Measurements from ENCODE around the gene ALK. TPM values are rescaled to one million over a fixed set of nuclear protein-coding genes. Genes with fewer than 3 reads are reported as not detected.

Gene ALK
- total and polyA plus RNA-seq, 2 experiments from 2014 or later = 0.35 TPM; not detected in 1

DNA sequence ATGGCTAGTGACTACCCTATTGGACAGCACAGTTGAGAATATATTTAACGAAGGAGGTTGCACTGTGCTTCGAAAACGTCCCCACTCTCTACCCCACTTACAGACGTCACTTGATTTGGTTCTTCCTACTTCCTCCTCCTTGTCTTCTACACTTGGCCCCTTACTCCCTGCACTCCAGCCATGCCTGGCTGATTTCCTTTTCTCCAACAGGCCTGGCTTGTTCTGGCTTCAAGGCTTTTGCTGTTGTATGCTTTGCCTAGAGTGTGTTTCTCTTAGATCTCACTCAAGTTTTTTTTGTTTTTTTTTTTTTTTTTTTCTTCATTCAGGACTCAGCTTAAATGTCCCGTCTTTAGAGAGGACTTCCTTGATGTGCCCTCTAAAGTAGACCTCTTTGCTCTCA lies 469.4 kb downstream of the ALK start:
- Histone ChIP-seq H3K9me2 (ENCODE audit: insufficient read depth) (no peaks in the 10 kb centered on the region), H3K79me2 (replicated peaks; ENCODE audit: insufficient read depth) (no peaks in the 10 kb centered on the region), H3F3A (replicated peaks; ENCODE audit: low read depth) (no peaks in the 10 kb centered on the region), H3K4me2 (no peak overlapping the region), H2AFZ (no peak overlapping the region), H3K4me1 (ENCODE audit: insufficient read depth) (peaks cover 19% of the 10 kb centered on the region), H3K27ac (ENCODE audit: low read depth) (no peak overlapping the region), H3K4me3 (no peak overlapping the region), H4K20me1 (replicated peaks; ENCODE audit: insufficient read depth) (no peaks in the 10 kb centered on the region), H3K27me3 (ENCODE audit: insufficient read depth) (no peaks in the 10 kb centered on the region), H3K36me3 (ENCODE audit: insufficient read depth) (no peaks in the 10 kb centered on the region)
- DNase-seq (ENCODE audit: low spot score) (no peak), ATAC-seq (no peak)
- Mint-ChIP-seq H3K9me3 (no peaks in the 10 kb centered on the region), H3K36me3 (ENCODE audit: low read depth) (no peaks in the 10 kb centered on the region), H3K27me3 (ENCODE audit: insufficient read depth, low read depth, poor library complexity) (peaks cover 4% of the 10 kb centered on the region), H3K4me3 (no peak overlapping the region), H3K27ac (no peak overlapping the region), H3K4me1 (peaks cover 22% of the 10 kb centered on the region)
- TF ChIP-seq, protein P1, sequence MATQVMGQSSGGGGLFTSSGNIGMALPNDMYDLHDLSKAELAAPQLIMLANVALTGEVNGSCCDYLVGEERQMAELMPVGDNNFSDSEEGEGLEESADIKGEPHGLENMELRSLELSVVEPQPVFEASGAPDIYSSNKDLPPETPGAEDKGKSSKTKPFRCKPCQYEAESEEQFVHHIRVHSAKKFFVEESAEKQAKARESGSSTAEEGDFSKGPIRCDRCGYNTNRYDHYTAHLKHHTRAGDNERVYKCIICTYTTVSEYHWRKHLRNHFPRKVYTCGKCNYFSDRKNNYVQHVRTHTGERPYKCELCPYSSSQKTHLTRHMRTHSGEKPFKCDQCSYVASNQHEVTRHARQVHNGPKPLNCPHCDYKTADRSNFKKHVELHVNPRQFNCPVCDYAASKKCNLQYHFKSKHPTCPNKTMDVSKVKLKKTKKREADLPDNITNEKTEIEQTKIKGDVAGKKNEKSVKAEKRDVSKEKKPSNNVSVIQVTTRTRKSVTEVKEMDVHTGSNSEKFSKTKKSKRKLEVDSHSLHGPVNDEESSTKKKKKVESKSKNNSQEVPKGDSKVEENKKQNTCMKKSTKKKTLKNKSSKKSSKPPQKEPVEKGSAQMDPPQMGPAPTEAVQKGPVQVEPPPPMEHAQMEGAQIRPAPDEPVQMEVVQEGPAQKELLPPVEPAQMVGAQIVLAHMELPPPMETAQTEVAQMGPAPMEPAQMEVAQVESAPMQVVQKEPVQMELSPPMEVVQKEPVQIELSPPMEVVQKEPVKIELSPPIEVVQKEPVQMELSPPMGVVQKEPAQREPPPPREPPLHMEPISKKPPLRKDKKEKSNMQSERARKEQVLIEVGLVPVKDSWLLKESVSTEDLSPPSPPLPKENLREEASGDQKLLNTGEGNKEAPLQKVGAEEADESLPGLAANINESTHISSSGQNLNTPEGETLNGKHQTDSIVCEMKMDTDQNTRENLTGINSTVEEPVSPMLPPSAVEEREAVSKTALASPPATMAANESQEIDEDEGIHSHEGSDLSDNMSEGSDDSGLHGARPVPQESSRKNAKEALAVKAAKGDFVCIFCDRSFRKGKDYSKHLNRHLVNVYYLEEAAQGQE (IDR thresholded peaks at IDR 0.05; ENCODE audit: unreplicated experiment) = no peak
- no peak for TF ChIP-seq POLR2AphosphoS5 (IDR thresholded peaks at IDR 0.05; ENCODE audit: low read depth)
- TF ChIP-seq, protein P2, sequence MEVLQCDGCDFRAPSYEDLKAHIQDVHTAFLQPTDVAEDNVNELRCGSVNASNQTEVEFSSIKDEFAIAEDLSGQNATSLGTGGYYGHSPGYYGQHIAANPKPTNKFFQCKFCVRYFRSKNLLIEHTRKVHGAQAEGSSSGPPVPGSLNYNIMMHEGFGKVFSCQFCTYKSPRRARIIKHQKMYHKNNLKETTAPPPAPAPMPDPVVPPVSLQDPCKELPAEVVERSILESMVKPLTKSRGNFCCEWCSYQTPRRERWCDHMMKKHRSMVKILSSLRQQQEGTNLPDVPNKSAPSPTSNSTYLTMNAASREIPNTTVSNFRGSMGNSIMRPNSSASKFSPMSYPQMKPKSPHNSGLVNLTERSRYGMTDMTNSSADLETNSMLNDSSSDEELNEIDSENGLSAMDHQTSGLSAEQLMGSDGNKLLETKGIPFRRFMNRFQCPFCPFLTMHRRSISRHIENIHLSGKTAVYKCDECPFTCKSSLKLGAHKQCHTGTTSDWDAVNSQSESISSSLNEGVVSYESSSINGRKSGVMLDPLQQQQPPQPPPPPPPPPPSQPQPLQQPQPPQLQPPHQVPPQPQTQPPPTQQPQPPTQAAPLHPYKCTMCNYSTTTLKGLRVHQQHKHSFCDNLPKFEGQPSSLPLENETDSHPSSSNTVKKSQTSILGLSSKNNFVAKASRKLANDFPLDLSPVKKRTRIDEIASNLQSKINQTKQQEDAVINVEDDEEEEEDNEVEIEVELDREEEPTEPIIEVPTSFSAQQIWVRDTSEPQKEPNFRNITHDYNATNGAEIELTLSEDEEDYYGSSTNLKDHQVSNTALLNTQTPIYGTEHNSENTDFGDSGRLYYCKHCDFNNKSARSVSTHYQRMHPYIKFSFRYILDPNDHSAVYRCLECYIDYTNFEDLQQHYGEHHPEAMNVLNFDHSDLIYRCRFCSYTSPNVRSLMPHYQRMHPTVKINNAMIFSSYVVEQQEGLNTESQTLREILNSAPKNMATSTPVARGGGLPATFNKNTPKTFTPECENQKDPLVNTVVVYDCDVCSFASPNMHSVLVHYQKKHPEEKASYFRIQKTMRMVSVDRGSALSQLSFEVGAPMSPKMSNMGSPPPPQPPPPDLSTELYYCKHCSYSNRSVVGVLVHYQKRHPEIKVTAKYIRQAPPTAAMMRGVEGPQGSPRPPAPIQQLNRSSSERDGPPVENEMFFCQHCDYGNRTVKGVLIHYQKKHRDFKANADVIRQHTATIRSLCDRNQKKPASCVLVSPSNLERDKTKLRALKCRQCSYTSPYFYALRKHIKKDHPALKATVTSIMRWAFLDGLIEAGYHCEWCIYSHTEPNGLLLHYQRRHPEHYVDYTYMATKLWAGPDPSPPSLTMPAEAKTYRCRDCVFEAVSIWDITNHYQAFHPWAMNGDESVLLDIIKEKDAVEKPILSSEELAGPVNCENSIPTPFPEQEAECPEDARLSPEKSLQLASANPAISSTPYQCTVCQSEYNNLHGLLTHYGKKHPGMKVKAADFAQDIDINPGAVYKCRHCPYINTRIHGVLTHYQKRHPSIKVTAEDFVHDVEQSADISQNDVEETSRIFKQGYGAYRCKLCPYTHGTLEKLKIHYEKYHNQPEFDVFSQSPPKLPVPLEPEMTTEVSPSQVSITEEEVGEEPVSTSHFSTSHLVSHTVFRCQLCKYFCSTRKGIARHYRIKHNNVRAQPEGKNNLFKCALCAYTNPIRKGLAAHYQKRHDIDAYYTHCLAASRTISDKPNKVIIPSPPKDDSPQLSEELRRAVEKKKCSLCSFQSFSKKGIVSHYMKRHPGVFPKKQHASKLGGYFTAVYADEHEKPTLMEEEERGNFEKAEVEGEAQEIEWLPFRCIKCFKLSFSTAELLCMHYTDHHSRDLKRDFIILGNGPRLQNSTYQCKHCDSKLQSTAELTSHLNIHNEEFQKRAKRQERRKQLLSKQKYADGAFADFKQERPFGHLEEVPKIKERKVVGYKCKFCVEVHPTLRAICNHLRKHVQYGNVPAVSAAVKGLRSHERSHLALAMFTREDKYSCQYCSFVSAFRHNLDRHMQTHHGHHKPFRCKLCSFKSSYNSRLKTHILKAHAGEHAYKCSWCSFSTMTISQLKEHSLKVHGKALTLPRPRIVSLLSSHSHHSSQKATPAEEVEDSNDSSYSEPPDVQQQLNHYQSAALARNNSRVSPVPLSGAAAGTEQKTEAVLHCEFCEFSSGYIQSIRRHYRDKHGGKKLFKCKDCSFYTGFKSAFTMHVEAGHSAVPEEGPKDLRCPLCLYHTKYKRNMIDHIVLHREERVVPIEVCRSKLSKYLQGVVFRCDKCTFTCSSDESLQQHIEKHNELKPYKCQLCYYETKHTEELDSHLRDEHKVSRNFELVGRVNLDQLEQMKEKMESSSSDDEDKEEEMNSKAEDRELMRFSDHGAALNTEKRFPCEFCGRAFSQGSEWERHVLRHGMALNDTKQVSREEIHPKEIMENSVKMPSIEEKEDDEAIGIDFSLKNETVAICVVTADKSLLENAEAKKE (CRISPR knock-in tag; IDR thresholded peaks at IDR 0.05) = no peak
- TF ChIP-seq, protein P3, sequence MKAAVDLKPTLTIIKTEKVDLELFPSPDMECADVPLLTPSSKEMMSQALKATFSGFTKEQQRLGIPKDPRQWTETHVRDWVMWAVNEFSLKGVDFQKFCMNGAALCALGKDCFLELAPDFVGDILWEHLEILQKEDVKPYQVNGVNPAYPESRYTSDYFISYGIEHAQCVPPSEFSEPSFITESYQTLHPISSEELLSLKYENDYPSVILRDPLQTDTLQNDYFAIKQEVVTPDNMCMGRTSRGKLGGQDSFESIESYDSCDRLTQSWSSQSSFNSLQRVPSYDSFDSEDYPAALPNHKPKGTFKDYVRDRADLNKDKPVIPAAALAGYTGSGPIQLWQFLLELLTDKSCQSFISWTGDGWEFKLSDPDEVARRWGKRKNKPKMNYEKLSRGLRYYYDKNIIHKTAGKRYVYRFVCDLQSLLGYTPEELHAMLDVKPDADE (IDR thresholded peaks at IDR 0.05) = no peak
- TF ChIP-seq CREB1 (CRISPR knock-in tag; IDR thresholded peaks at IDR 0.05; ENCODE audit: low read depth) = no peak
- no peak for TF ChIP-seq ZNF114 (CRISPR knock-in tag; IDR thresholded peaks at IDR 0.05)
- TF ChIP-seq, protein P4, sequence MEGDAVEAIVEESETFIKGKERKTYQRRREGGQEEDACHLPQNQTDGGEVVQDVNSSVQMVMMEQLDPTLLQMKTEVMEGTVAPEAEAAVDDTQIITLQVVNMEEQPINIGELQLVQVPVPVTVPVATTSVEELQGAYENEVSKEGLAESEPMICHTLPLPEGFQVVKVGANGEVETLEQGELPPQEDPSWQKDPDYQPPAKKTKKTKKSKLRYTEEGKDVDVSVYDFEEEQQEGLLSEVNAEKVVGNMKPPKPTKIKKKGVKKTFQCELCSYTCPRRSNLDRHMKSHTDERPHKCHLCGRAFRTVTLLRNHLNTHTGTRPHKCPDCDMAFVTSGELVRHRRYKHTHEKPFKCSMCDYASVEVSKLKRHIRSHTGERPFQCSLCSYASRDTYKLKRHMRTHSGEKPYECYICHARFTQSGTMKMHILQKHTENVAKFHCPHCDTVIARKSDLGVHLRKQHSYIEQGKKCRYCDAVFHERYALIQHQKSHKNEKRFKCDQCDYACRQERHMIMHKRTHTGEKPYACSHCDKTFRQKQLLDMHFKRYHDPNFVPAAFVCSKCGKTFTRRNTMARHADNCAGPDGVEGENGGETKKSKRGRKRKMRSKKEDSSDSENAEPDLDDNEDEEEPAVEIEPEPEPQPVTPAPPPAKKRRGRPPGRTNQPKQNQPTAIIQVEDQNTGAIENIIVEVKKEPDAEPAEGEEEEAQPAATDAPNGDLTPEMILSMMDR (conservative IDR thresholded peaks at IDR 0.05; ENCODE audit: low read depth in 2 of 2) = no peak
- no peak for TF ChIP-seq NANOG (IDR thresholded peaks at IDR 0.05; ENCODE audit: borderline replicate concordance)
- no peak for TF ChIP-seq JUNB (IDR thresholded peaks at IDR 0.05; ENCODE audit: unreplicated experiment)
